DND-41 (cell line): ENCODE data around the gene ST7.

Source experiments
- ATAC-seq: fragments of 200-7000 bp; cut with Tn5 transposase; 3 replicates; pipeline ENCODE4 v1.9.1; 2021; ENCODE audit warnings: low read depth; ENCODE audit not compliant: insufficient read depth
- DNase-seq: peaks from one replicate; pipeline ENCODE4 v3.0.0-alpha.2; 2020
- H2AFZ ChIP-seq: 2 replicates; pipeline ENCODE4 v1.6.0; 2012; ENCODE audit warnings: low read depth, low read length
- H3K27ac ChIP-seq: 2 replicates; pipeline ENCODE4 v1.5.1; 2012; ENCODE audit warnings: low read length, inconsistent platforms
- H3K27me3 ChIP-seq: fragments of 200-600 bp; sonication (generic); 2 replicates; pipeline ENCODE4 v1.6.0; 2012; ENCODE audit warnings: low read length, mild to moderate bottlenecking, inconsistent platforms; ENCODE audit not compliant: insufficient read depth, poor library complexity
- H3K36me3 ChIP-seq: 2 replicates; pipeline ENCODE4 v1.5.1; 2012; ENCODE audit warnings: low read length, inconsistent platforms; ENCODE audit not compliant: insufficient read depth
- H3K4me1 ChIP-seq: 2 replicates; pipeline ENCODE4 v1.5.1; 2012; ENCODE audit warnings: mild to moderate bottlenecking, low read length; ENCODE audit not compliant: insufficient read depth
- H3K4me2 ChIP-seq: 2 replicates; pipeline ENCODE4 v1.6.0; 2012; ENCODE audit warnings: mild to moderate bottlenecking, moderate library complexity, low read length, inconsistent platforms; ENCODE audit not compliant: insufficient read depth
- H3K4me3 ChIP-seq, 2 experiments: fragments of 200-600 bp in 1 of 2; shearing (Covaris generic) in 1 of 2; 2 replicates each; pipeline ENCODE4 v1.5.1; 2012 to 2016; ENCODE audit warnings: inconsistent platforms in 2 of 2, low read length in 2 of 2, mild to moderate bottlenecking in 2 of 2, low read depth in 1 of 2, moderate library complexity in 1 of 2
- H3K79me2 ChIP-seq: 2 replicates; pipeline ENCODE4 v1.6.0; 2012; ENCODE audit warnings: low read length, inconsistent platforms; ENCODE audit not compliant: insufficient read depth
- H3K9ac ChIP-seq: 2 replicates; pipeline ENCODE4 v1.6.0; 2012; ENCODE audit warnings: low read depth, mild to moderate bottlenecking, inconsistent platforms, low read length, moderate library complexity
- H3K9me3 ChIP-seq: 2 replicates; pipeline ENCODE4 v1.5.1; 2012; ENCODE audit warnings: low read length, moderate library complexity, mild to moderate bottlenecking, inconsistent platforms; ENCODE audit not compliant: insufficient read depth, severe bottlenecking
- H4K20me1 ChIP-seq: 2 replicates; pipeline ENCODE4 v1.6.0; 2012; ENCODE audit warnings: low read length; ENCODE audit not compliant: insufficient read depth
- EZH2 ChIP-seq: IDR thresholded peaks from 3 replicates; pipeline ENCODE4 v1.6.1; 2012; ENCODE audit warnings: borderline replicate concordance, low read depth, mild to moderate bottlenecking, moderate library complexity, low read length, inconsistent platforms; ENCODE audit not compliant: severe bottlenecking
- TF ChIP-seq, protein P1 (sequence below): IDR thresholded peaks from 2 replicates; pipeline ENCODE4 v1.5.1; 2012; ENCODE audit warnings: borderline replicate concordance, low read length, moderate library complexity, mild to moderate bottlenecking; ENCODE audit not compliant: poor library complexity, severe bottlenecking; ENCODE audit errors: extremely low read depth

ST7 gene

DNA sequence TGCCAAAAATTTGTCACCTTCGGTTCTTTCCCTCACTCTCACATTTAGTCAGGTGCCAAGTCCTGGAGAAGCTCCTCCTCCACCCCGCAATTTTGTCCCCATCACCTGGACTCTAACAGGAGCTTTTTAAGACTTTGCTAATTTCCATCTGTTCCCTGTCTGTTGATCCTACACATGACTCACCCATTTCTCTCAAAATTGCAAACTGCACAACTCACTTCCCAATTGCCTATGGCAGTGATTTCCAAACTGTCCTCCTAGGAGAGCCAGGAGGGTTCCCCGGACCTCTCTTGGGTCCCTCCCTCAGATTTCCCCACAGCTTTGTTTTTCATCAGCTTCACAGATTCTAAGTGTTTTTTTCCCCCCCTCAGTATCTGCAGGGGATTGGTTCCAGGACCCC lies 249.2 kb downstream of the ST7 start:
- Histone ChIP-seq H3K9ac (no peak overlapping the region), H3K27ac (no peak overlapping the region), H3K27me3 (peaks cover 23% of the 10 kb centered on the region), H3K4me3 (no peak overlapping the region), H3K4me2 (no peak overlapping the region), H3K36me3 (no peaks in the 10 kb centered on the region), H4K20me1 (no peaks in the 10 kb centered on the region), H3K4me1 (no peaks in the 10 kb centered on the region), H3K9me3 (no peaks in the 10 kb centered on the region), H3K79me2 (no peaks in the 10 kb centered on the region), H2AFZ (no peak overlapping the region)
- DNase-seq (no peak), ATAC-seq (no peak)
- TF ChIP-seq, protein P1, sequence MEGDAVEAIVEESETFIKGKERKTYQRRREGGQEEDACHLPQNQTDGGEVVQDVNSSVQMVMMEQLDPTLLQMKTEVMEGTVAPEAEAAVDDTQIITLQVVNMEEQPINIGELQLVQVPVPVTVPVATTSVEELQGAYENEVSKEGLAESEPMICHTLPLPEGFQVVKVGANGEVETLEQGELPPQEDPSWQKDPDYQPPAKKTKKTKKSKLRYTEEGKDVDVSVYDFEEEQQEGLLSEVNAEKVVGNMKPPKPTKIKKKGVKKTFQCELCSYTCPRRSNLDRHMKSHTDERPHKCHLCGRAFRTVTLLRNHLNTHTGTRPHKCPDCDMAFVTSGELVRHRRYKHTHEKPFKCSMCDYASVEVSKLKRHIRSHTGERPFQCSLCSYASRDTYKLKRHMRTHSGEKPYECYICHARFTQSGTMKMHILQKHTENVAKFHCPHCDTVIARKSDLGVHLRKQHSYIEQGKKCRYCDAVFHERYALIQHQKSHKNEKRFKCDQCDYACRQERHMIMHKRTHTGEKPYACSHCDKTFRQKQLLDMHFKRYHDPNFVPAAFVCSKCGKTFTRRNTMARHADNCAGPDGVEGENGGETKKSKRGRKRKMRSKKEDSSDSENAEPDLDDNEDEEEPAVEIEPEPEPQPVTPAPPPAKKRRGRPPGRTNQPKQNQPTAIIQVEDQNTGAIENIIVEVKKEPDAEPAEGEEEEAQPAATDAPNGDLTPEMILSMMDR, result no peak
- no peak for TF ChIP-seq EZH2

DNA sequence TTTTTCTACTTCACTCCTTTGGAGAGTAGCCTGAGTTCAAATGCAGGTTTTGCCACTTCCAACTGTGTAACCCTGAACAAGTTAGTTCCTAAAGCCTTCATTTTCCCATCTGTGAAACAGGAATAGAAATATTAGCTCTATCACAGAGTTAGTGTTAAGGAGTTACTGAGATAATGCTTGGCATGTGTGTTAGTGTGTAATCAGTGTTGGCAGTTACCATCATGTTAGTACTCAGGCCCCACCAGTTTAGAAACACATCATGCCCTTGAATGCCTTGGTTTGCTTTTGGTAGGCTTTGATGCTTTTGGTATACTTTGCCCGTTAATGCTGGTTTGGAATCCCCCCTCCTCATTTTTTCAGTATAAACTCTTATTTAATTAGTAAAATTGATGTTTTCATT lies 249.9 kb downstream of the ST7 start:
- Histone ChIP-seq H2AFZ (no peak overlapping the region), H3K27me3 (peaks cover 21% of the 10 kb centered on the region), H3K79me2 (no peaks in the 10 kb centered on the region), H3K36me3 (no peaks in the 10 kb centered on the region), H4K20me1 (no peaks in the 10 kb centered on the region), H3K9ac (no peak overlapping the region), H3K9me3 (no peaks in the 10 kb centered on the region), H3K4me2 (no peak overlapping the region), H3K4me3 (no peak overlapping the region), H3K4me1 (no peaks in the 10 kb centered on the region), H3K27ac (no peak overlapping the region)
- no peak for ATAC-seq
- DNase-seq, result no peak
- no peak for TF ChIP-seq EZH2
- TF ChIP-seq, protein P1, result no peak

DNA sequence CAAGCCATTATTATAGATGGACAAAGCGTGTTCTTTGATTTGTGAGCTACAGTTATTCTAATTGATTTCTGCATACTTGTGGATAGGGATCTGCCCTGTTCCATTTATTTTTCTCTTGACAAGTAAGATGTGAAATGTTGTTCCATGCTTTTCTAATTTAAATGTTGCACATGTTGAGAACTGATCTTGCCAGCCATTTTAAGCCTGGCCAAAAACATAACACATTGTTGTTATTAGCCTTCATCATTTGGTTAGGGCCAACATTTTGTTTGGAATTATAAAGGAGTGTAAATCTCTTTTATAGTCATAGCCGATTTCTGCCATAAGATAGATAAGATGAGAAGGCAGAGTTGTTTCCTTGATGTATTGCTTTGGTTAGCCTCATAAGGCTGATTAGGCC lies 252.6 kb downstream of the ST7 start:
- no peak for ATAC-seq

DNA sequence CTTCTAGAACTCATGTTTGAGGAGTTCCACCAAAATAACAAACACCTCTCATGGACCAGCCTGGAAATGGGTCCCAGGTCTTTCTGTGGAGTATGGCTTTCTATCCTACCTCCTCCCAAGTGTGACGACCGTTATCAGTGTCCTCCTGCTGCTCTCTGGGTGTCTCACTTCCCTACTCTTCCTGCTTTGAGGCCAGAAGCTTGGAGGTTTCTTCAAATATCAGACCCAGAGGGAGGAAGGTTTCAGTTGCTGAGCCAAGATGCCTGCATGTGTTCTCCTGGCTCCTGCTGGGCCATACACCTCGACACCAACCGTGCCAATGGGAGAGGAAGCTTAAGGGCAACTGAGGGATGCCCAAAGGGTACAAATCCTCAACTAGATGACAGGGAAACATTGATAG lies 255.0 kb downstream of the ST7 start:
- Histone ChIP-seq H3K79me2 (no peaks in the 10 kb centered on the region), H2AFZ (no peak overlapping the region), H3K4me2 (no peak overlapping the region), H3K4me3 (no peak overlapping the region), H3K9me3 (no peaks in the 10 kb centered on the region), H3K27me3 (peaks cover 9% of the 10 kb centered on the region), H4K20me1 (no peaks in the 10 kb centered on the region), H3K36me3 (no peaks in the 10 kb centered on the region), H3K27ac (no peak overlapping the region), H3K9ac (no peak overlapping the region), H3K4me1 (no peaks in the 10 kb centered on the region)
- TF ChIP-seq EZH2, result no peak
- TF ChIP-seq, protein P1, result no peak
- ATAC-seq, result no peak
- no peak for DNase-seq

More for the DNA sequence above, 252.6 kb downstream of the ST7 start:
- Histone ChIP-seq H3K79me2 (no peaks in the 10 kb centered on the region), H3K27ac (no peak overlapping the region), H3K36me3 (no peaks in the 10 kb centered on the region), H3K4me2 (no peak overlapping the region), H3K27me3 (peaks cover 12% of the 10 kb centered on the region), H3K4me1 (no peaks in the 10 kb centered on the region), H4K20me1 (no peaks in the 10 kb centered on the region), H3K4me3 (no peak overlapping the region), H2AFZ (no peak overlapping the region), H3K9ac (no peak overlapping the region), H3K9me3 (no peaks in the 10 kb centered on the region)
- TF ChIP-seq EZH2, result no peak
- TF ChIP-seq, protein P1, result no peak
- DNase-seq, result no peak
